ENCODE data around the gene MT1F.

DNA sequence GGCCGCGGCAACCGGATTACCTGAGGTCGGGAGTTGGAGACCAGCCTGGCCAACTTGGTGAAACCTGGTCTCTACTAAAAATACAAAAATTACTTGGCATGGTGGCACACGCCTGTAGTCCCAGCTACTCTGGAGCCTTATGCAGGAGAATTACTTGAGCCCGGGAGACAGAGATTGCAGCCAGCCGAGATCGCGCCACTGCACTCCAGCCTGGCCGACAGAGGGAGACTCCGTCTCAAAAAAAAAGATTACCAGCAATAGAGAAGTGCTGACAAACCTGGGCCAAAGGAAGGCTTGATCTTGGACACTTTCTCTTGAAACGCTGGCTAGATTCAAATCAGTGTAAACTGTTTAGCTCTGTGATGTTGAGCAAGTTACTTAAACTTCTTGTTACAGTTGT, 16.2 kb downstream of the MT1F start:
- TF ChIP-seq, protein P1, sequence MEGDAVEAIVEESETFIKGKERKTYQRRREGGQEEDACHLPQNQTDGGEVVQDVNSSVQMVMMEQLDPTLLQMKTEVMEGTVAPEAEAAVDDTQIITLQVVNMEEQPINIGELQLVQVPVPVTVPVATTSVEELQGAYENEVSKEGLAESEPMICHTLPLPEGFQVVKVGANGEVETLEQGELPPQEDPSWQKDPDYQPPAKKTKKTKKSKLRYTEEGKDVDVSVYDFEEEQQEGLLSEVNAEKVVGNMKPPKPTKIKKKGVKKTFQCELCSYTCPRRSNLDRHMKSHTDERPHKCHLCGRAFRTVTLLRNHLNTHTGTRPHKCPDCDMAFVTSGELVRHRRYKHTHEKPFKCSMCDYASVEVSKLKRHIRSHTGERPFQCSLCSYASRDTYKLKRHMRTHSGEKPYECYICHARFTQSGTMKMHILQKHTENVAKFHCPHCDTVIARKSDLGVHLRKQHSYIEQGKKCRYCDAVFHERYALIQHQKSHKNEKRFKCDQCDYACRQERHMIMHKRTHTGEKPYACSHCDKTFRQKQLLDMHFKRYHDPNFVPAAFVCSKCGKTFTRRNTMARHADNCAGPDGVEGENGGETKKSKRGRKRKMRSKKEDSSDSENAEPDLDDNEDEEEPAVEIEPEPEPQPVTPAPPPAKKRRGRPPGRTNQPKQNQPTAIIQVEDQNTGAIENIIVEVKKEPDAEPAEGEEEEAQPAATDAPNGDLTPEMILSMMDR (IDR thresholded peaks at IDR 0.05): peak; percentile 66 to 78 (median 72)
- no peak for TF ChIP-seq POLR2A (IDR thresholded peaks at IDR 0.05)

Data from right lobe of liver (tissue), 4 donors.